Sigmoid colon (tissue), 4 donors: Measurements from ENCODE around the gene NEK4.

Experiments used
- CTCF ChIP-seq, 4 experiments: fragments of 450-650 bp in 3 of 4; fragments of 200-600 bp in 1 of 4; IDR thresholded peaks; one replicate each; pipeline ENCODE4 v1.5.1; 2016 to 2019; ENCODE audit warnings: antibody characterized with exemption in 4 of 4, mild to moderate bottlenecking in 3 of 4, moderate library complexity in 2 of 4
- EP300 ChIP-seq, 4 donors: sonication (generic); formaldehyde crosslinking; IDR thresholded peaks; one replicate each; pipeline ENCODE4 v1.6.1; 2017; ENCODE audit warnings: antibody characterized with exemption in 4 of 4
- POLR2A ChIP-seq, 2 donors: fragments of 450-650 bp; IDR thresholded peaks; one replicate each; pipeline ENCODE4 v1.6.1; 2016; ENCODE audit warnings: antibody characterized with exemption in 2 of 2, mild to moderate bottlenecking in 2 of 2, moderate library complexity in 2 of 2
- POLR2AphosphoS5 ChIP-seq, 4 donors: sonication (generic); formaldehyde crosslinking; IDR thresholded peaks; one replicate each; pipeline ENCODE4 v1.6.1; 2017; ENCODE audit warnings: antibody characterized with exemption in 4 of 4

- no peak for TF ChIP-seq POLR2A (IDR thresholded peaks at IDR 0.05)
- TF ChIP-seq CTCF (IDR thresholded peaks at IDR 0.05): no peak
- TF ChIP-seq EP300 (IDR thresholded peaks at IDR 0.05): no peak
- no peak for TF ChIP-seq POLR2AphosphoS5 (IDR thresholded peaks at IDR 0.05)
These were observed 27.7 kb upstream of the NEK4 start for GRCh38 chr3:52798376-52798977.
